Endodermal cell (in vitro differentiated cells): ENCODE measurements around the gene SPO11. TPM values are rescaled to one million over a fixed set of nuclear protein-coding genes. Genes with fewer than 3 reads are reported as not detected.

Experiments used
- DNase-seq: peaks from one replicate; pipeline ENCODE4 v3.0.0-alpha.2; 2017
- H3K27ac ChIP-seq: 2 replicates; pipeline ENCODE4 v1.5.1; 2013; ENCODE audit warnings: mild to moderate bottlenecking, low read depth, low read length, moderate library complexity
- H3K27me3 ChIP-seq: 2 replicates; pipeline ENCODE4 v1.6.1; 2013; ENCODE audit warnings: mild to moderate bottlenecking, low read length, moderate library complexity; ENCODE audit not compliant: insufficient read depth, control insufficient read depth, poor library complexity, severe bottlenecking
- H3K36me3 ChIP-seq: 2 replicates; pipeline ENCODE4 v1.7.0; 2013; ENCODE audit warnings: mild to moderate bottlenecking, low read length, moderate library complexity; ENCODE audit not compliant: control insufficient read depth, insufficient read depth
- H3K4me1 ChIP-seq: one replicate; pipeline ENCODE4 v1.7.0; 2013; ENCODE audit warnings: low read length; ENCODE audit not compliant: control insufficient read depth, insufficient read depth
- H3K4me3 ChIP-seq: 2 replicates; pipeline ENCODE4 v1.5.1; 2013; ENCODE audit warnings: mild to moderate bottlenecking, low read length, moderate library complexity
- H3K9ac ChIP-seq: 2 replicates; pipeline ENCODE4 v1.6.1; 2013; ENCODE audit warnings: mild to moderate bottlenecking, low read length, moderate library complexity; ENCODE audit not compliant: poor library complexity, severe bottlenecking; ENCODE audit errors: extremely low read depth
- H3K9me3 ChIP-seq: 2 replicates; pipeline ENCODE4 v1.6.1; 2013; ENCODE audit warnings: mild to moderate bottlenecking, low read length, moderate library complexity; ENCODE audit not compliant: control insufficient read depth
- H3K27ac Mint-ChIP-seq: 2 replicates; pipeline ENCODE4 v1.8.0; 2020; ENCODE audit warnings: mixed read lengths
- H3K27me3 Mint-ChIP-seq: 2 replicates; pipeline ENCODE4 v1.8.0; 2021; ENCODE audit warnings: mild to moderate bottlenecking, mixed read lengths; ENCODE audit not compliant: insufficient read depth
- H3K36me3 Mint-ChIP-seq: 2 replicates; pipeline ENCODE4 v1.8.0; 2020; ENCODE audit warnings: low read depth, mixed read lengths
- H3K4me1 Mint-ChIP-seq: 2 replicates; pipeline ENCODE4 v1.8.0; 2020; ENCODE audit warnings: mixed read lengths
- H3K4me3 Mint-ChIP-seq: 2 replicates; pipeline ENCODE4 v1.8.0; 2020; ENCODE audit warnings: mild to moderate bottlenecking, moderate library complexity, mixed read lengths
- H3K9me3 Mint-ChIP-seq: 2 replicates; pipeline ENCODE4 v1.8.0; 2020; ENCODE audit warnings: mild to moderate bottlenecking, mixed read lengths
- WGBS, 2 experiments: methylation state at CpG; one replicate each; pipeline versions ENCODE4 v1.1.5 to v1.1.7; 2013; ENCODE audit warnings: missing lambda C conversion rate in 2 of 2, mixed read lengths in 1 of 2; ENCODE audit not compliant: insufficient coverage in 1 of 2, insufficient read length in 1 of 2; 5-methylcytosine and 5-hydroxymethylcytosine counted together
- total RNA-seq, 2 donors: library from RNA; stranded (reverse); fragmentation: NEBNext Ultra II Directional in 1 of 2; extraction: Animal tissue kit (Norgen Biotek cat#: 25700) in 1 of 2; gene quantifications; 2 replicates in 1 of 2; 3 replicates in 1 of 2; pipeline ENCODE4 v1.2.1, GENCODE V29; 2021
- TF ChIP-seq, protein P1 (sequence below): fragments of 200-600 bp; sonication (generic); conservative IDR thresholded peaks from 2 replicates; pipeline ENCODE4 v1.5.0; 2021; ENCODE audit warnings: antibody characterized with exemption, mild to moderate bottlenecking

Gene SPO11
- total RNA-seq, 2 donors from 2014 or later = not detected

DNA sequence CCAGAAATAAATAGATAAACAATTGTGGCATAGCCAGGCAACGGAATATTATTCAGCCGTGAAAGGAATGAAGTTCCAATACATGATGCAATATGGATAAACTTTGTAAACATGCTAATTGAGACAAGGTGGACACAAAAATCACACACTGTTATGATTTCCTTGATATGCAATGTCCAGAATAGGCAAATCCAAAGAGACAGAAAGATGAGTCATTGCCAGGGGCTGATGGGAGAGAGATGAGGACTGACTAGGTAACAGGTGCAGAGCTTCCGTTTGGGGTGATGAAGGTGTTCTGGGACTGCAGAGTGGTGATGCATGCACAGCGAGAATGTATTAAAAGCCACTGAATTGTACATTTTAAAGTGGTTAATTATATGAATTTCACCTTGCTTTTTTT lies 31.1 kb upstream of the SPO11 start:
- TF ChIP-seq, protein P1, sequence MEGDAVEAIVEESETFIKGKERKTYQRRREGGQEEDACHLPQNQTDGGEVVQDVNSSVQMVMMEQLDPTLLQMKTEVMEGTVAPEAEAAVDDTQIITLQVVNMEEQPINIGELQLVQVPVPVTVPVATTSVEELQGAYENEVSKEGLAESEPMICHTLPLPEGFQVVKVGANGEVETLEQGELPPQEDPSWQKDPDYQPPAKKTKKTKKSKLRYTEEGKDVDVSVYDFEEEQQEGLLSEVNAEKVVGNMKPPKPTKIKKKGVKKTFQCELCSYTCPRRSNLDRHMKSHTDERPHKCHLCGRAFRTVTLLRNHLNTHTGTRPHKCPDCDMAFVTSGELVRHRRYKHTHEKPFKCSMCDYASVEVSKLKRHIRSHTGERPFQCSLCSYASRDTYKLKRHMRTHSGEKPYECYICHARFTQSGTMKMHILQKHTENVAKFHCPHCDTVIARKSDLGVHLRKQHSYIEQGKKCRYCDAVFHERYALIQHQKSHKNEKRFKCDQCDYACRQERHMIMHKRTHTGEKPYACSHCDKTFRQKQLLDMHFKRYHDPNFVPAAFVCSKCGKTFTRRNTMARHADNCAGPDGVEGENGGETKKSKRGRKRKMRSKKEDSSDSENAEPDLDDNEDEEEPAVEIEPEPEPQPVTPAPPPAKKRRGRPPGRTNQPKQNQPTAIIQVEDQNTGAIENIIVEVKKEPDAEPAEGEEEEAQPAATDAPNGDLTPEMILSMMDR = no peak
- WGBS, 2 experiments = 92 to 95% methylated on average over 2 to 4 of the region's 4 CpGs
- H3K36me3 ChIP-seq = no peaks in the 10 kb centered on the region
- no peaks in the 10 kb centered on the region for H3K27me3 ChIP-seq
- H3K27ac Mint-ChIP-seq = no peak overlapping the region
- no peak overlapping the region for H3K4me3 Mint-ChIP-seq
- H3K9ac ChIP-seq = no peak overlapping the region
- no peak overlapping the region for H3K27ac ChIP-seq
- H3K9me3 ChIP-seq = no peaks in the 10 kb centered on the region
- no peak overlapping the region for H3K4me3 ChIP-seq
- peaks cover 8% of the 10 kb centered on the region for H3K4me1 ChIP-seq
- peaks cover 9% of the 10 kb centered on the region for H3K4me1 Mint-ChIP-seq
- H3K9me3 Mint-ChIP-seq = no peaks in the 10 kb centered on the region
- no peaks in the 10 kb centered on the region for H3K36me3 Mint-ChIP-seq
- DNase-seq = no peak
- peaks cover 24% of the 10 kb centered on the region for H3K27me3 Mint-ChIP-seq

DNA sequence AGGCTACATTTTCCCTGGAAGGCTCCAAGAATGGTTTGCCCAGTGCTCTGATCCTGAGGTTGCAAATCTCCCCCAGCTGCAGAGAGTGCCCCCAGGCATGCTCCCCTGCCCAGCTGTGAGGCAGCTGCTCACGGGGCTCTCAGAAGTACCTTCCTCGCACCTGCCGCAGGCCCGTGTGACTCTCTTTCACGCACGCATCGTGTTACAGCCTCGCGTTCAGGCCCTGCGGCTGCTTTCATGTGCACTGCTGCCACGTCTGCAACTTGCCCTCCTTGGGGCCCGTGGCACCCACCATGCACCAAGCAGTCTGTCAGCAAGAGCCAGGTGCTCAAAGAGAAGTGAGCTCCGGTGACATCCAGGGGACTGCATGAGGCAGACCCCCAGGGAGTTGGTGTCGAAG lies 28.6 kb upstream of the SPO11 start:
- Histone ChIP-seq H3K9ac (no peak overlapping the region), H3K4me3 (no peak overlapping the region), H3K27me3 (no peaks in the 10 kb centered on the region), H3K27ac (no peak overlapping the region), H3K36me3 (no peaks in the 10 kb centered on the region), H3K9me3 (no peaks in the 10 kb centered on the region), H3K4me1 (no peaks in the 10 kb centered on the region)
- Mint-ChIP-seq H3K9me3 (no peaks in the 10 kb centered on the region), H3K4me3 (no peak overlapping the region), H3K36me3 (no peaks in the 10 kb centered on the region), H3K27ac (no peak overlapping the region), H3K4me1 (no peaks in the 10 kb centered on the region), H3K27me3 (peaks cover 24% of the 10 kb centered on the region)
- TF ChIP-seq, protein P1 = no peak
- DNase-seq = no peak
- WGBS, 2 experiments = 87 to 88% methylated on average over 5 to 14 of the region's 14 CpGs

DNA sequence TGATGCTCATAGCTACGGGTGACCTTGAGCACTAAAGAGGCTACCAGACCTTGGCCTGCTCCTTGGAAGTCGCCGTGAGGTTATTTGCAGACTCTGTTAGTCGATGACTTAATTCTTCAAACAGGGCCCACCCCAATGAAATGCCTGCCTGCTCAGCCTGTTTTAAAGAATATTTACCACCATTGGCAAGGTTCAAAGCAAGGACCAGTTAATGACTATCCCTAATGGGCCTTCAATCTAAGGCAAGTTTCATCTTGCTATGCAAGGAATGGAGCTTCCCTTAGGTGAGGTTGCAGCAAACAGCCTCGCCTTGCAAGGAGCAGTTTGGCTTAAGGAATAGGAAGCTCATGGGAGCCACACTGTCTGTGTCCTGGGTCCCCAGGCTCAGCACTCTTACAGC lies 22.9 kb upstream of the SPO11 start:
- 94% methylated on average over 5 of the region's 5 CpGs for WGBS, 2 experiments
- no peak overlapping the region for H3K27ac ChIP-seq
- H3K9ac ChIP-seq = no peak overlapping the region
- DNase-seq = no peak
- no peaks in the 10 kb centered on the region for H3K9me3 ChIP-seq
- Mint-ChIP-seq H3K4me1 (no peaks in the 10 kb centered on the region), H3K4me3 (no peak overlapping the region), H3K27me3 (peaks cover 11% of the 10 kb centered on the region), H3K9me3 (no peaks in the 10 kb centered on the region), H3K27ac (no peak overlapping the region), H3K36me3 (no peaks in the 10 kb centered on the region)
- H3K27me3 ChIP-seq = no peaks in the 10 kb centered on the region
- TF ChIP-seq, protein P1 = no peak
- no peaks in the 10 kb centered on the region for H3K4me1 ChIP-seq
- H3K36me3 ChIP-seq = no peaks in the 10 kb centered on the region
- H3K4me3 ChIP-seq = no peak overlapping the region
